ENCODE data around the gene CTSW. TPM values are rescaled to one million over a fixed set of nuclear protein-coding genes. Genes with fewer than 3 reads are reported as not detected.
"Not testable (repeated sequence)": the region's sequence is repeated elsewhere in the genome, so short reads cannot be mapped to it uniquely, and the experiment has no call there.

CTSW gene, protein sequence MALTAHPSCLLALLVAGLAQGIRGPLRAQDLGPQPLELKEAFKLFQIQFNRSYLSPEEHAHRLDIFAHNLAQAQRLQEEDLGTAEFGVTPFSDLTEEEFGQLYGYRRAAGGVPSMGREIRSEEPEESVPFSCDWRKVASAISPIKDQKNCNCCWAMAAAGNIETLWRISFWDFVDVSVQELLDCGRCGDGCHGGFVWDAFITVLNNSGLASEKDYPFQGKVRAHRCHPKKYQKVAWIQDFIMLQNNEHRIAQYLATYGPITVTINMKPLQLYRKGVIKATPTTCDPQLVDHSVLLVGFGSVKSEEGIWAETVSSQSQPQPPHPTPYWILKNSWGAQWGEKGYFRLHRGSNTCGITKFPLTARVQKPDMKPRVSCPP
- not detected in 2 replicates for total RNA-seq (2014; rRNA removed; shearing (Covaris generic))

DNA sequence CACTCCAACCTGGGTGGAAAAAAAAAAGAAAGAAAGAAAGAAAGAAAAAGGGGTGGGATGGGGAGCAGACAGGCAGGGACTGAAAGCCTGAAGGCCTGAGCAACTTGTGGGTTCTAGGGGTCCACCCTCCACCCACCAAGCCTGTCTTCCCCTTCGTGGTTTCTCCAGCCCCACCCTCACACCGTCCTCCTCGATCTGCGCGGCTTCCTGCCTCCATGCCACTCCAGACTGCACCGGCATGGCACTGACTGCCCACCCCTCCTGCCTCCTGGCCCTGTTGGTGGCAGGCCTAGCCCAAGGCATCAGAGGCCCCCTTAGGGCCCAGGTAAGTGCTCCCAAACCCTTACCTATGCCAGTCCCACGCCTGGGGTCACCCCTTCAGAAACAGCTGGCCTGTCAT lies at the start of gene CTSW:
TSS of gene CTSW (plus strand) at position 221 of the 400 bp plus-strand sequence. CDS start at position 239, 18 bp downstream.
- H3K36me3 ChIP-seq (replicated peaks; ENCODE audit: control insufficient read depth, insufficient read depth, low read length), result peaks cover 16% of the 10 kb centered on the region
- no peak for DNase-seq
- no peaks in the 10 kb centered on the region for H3K27me3 ChIP-seq (ENCODE audit: control insufficient read depth, insufficient read depth, low read length)

DNA sequence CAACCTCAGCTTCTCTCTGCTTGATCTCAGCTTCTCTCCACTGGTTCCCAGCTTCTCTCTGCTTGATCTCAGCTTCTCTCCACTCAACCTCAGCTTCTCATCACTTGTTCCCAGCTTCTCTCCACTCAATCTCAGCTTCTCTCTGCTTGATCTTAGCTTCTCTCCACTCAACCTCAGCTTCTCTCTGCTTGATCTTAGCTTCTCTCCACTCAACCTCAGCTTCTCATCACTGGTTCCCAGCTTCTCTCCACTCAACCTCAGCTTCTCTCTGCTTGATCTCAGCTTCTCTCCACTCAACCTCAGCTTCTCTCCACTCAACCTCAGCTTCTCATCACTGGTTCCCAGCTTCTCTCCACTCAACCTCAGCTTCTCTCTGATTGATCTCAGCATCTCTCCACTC lies 47.4 kb upstream of the CTSW start:
- not testable (repeated sequence) for H3K4me3 ChIP-seq (ENCODE audit: insufficient read depth, low read depth, low read length); DNase-seq; H3K27me3 ChIP-seq (ENCODE audit: control insufficient read depth, insufficient read depth, low read length); H3K36me3 ChIP-seq (replicated peaks; ENCODE audit: control insufficient read depth, insufficient read depth, low read length)

More for the DNA sequence above, at the start of gene CTSW:
- H3K4me3 ChIP-seq (ENCODE audit: insufficient read depth, low read depth, low read length), result no peak within 1 kb of the TSS

DNA sequence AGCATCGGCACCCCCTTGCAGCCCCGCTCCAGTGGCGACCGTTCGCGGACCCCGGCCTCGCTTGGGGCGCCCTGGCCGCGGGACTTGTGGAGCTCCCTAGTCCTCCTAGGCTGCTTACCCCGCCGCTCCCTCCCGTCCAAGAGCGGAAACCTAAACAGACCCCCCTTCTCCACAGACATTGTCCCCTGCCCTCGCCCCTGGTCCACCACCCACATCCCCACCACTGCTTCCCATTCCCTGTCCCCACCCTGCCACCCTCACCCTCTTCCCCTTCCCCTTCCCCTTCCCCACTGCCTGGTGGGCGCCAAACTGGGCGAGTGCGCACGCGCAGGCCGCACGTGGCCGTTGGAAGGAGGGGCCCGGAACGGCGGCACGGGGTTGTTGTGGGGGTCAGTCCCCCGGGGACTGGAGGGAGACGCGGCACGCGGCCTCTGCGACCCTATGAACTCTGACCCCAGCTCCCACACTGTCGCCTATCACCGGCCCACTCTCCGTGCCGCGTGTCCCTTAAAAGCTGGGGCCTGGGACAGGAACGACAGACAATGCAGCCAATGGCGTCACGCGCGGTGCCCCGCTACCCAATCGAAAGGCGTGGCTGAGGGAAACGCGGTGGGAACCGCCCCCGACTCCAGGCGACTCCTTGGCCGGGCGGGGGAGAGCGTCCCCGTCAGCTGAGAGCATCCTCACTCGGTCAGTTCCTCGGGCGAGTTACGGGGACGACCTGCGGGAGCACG lies 46.2 kb upstream of the CTSW start, which contains the start of gene SNX32:
TSS of gene SNX32 (plus strand) at position 667 of the 734 bp plus-strand sequence. CDS start 103 bp downstream, outside the sequence.
- Histone ChIP-seq H3K27me3 (ENCODE audit: control insufficient read depth, insufficient read depth, low read length) (peaks cover 9% of the 10 kb centered on the region), H3K36me3 (replicated peaks; ENCODE audit: control insufficient read depth, insufficient read depth, low read length) (no peaks in the 10 kb centered on the region), H3K4me3 (ENCODE audit: insufficient read depth, low read depth, low read length) (peak within 1 kb of the TSS; percentile 57)
- DNase-seq, result peak; percentile 100

DNA sequence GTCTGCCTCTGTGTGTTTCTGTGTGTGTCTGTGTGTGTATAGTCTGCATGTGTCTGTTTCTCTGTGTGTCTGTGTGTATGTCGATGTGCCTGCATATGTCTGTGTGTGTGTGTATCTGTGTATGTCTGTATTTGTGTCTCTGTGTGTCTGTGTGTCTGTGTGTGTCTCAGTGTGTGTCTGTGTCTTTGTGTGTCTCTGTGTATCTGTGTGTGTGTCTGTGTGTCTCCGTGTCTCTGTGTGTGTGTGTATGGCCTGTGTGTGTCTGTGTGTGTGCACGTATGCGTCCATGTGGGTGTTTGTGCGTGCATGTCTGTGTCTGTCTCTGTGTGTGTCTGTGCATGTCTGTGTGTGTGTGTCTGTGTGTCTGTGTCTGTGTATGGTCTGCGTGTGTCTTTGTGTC lies 45.4 kb upstream of the CTSW start:
- no peak for DNase-seq
- Histone ChIP-seq H3K36me3 (replicated peaks; ENCODE audit: control insufficient read depth, insufficient read depth, low read length) (no peaks in the 10 kb centered on the region), H3K27me3 (ENCODE audit: control insufficient read depth, insufficient read depth, low read length) (peaks cover 9% of the 10 kb centered on the region), H3K4me3 (ENCODE audit: insufficient read depth, low read depth, low read length) (peak overlapping the region; percentile 57)

DNA sequence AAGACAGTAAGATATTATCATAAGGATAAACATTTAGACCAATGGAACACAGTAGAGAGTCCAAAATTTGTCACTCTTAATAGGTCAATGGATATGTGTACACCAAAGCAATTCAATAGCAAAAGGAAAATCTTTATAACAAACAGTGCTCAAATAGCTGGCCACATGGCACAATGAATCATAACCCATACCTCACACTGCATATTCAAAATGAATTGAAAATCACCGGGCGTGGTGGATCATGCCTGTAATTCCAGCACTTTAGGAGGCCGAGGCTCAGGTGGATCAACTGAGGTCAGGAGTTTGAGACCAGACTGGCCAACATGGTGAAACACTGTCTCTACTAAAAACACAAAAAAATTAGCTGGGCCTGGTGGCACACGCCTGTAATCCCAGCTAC lies 37.5 kb upstream of the CTSW start:
- no peaks in the 10 kb centered on the region for H3K27me3 ChIP-seq (ENCODE audit: control insufficient read depth, insufficient read depth, low read length)
- no peaks in the 10 kb centered on the region for H3K36me3 ChIP-seq (replicated peaks; ENCODE audit: control insufficient read depth, insufficient read depth, low read length)
- no peak overlapping the region for H3K4me3 ChIP-seq (ENCODE audit: insufficient read depth, low read depth, low read length)
- no peak for DNase-seq

DNA sequence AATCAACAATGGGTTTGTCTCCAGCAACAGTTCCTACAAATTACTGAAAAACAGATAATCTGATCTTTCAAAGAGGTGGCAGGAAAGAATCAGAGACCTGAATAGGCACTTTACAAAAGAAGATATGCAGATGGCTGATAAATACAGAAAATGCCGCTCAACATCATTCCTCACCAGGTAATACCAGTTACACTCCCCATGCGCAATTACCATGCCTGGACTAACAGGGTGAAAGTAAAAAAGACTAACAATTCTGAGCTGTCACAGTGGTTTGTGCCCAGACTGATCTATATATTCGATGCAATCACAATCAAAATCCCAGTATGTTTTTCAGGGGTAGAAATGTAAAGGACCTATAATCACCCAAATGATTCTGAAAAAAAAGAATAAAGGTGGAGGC lies 35.8 kb upstream of the CTSW start:
- no peaks in the 10 kb centered on the region for H3K36me3 ChIP-seq (replicated peaks; ENCODE audit: control insufficient read depth, insufficient read depth, low read length)
- H3K4me3 ChIP-seq (ENCODE audit: insufficient read depth, low read depth, low read length), result no peak overlapping the region
- DNase-seq, result no peak
- H3K27me3 ChIP-seq (ENCODE audit: control insufficient read depth, insufficient read depth, low read length), result no peaks in the 10 kb centered on the region

DNA sequence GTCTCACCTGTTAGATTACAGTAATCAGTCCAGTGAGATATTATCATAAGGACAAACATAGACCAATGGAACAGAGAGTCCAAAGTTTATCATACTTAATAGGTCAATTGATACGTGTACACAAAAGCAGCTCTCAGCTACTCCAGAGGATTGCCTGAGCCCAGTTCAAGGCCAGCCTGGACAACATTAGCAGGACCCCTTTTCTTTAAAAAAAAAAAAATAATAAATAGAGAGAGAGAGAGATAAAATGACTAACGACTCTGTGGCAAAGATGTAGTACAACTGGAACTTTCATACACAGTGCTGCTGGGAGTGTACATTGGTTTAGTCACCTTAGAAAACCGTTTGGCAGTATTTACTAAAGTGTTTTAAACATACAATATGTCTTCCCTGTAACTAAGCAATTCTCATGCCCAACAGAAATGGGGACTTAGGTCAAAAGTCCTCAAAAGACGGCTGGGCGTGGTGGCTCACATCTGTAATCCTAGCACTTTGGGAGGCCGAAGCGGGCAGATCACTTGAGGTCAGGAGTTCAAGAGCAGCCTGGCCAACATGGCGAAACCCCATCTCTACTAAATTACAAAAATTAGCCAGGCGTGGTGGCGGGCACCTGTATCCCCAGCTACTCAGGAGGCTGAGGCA lies 35.3 kb upstream of the CTSW start:
- no peaks in the 10 kb centered on the region for H3K36me3 ChIP-seq (replicated peaks; ENCODE audit: control insufficient read depth, insufficient read depth, low read length)
- DNase-seq, result no peak
- no peak overlapping the region for H3K4me3 ChIP-seq (ENCODE audit: insufficient read depth, low read depth, low read length)
- no peaks in the 10 kb centered on the region for H3K27me3 ChIP-seq (ENCODE audit: control insufficient read depth, insufficient read depth, low read length)

DNA sequence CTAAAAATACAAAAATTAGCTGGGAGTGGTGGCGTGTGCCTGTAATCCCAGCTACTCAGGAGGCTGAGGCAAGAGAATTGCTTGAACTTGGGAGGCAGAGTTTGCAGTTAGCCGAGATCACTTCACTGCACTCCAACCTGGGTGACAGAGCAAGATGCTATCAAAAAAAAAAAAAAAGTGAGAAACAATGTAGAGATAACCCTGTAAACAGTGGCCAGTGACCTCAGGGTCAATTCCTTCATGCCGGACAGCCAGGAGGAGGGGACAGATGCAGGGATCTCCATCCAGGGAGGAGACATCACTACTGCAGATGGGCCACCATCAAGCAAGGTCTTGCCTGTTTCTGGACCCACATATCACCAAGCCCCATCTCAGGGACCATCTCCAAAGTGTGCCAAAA lies 31.9 kb upstream of the CTSW start:
- peak; percentile 17 for DNase-seq
- H3K27me3 ChIP-seq (ENCODE audit: control insufficient read depth, insufficient read depth, low read length), result no peaks in the 10 kb centered on the region; the same call in 1 of the 2 replicates
- H3K36me3 ChIP-seq (replicated peaks; ENCODE audit: control insufficient read depth, insufficient read depth, low read length), result peaks cover 3% of the 10 kb centered on the region
- no peak overlapping the region for H3K4me3 ChIP-seq (ENCODE audit: insufficient read depth, low read depth, low read length)

DNA sequence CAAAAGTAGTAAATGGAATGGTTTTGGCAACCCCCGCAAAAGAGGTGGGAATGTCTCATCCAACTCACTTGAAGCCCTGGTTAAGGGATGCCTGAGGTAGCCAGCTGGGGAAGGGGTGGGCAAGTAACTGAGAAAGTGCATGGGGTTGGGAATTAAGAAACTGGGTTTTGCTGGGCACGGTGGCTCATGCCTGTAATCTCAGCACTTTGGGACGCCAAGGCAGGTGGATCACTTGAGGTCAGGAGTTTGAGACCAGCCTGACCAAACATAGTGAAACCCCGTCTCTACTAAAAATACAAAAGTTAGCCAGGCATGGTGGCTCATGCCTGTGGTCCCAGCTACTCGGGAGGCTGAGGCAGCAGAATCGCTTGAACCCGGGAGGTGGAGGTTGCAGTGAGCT lies 30.9 kb upstream of the CTSW start:
- peaks cover 11% of the 10 kb centered on the region for H3K36me3 ChIP-seq (replicated peaks; ENCODE audit: control insufficient read depth, insufficient read depth, low read length)
- not testable (repeated sequence) for H3K4me3 ChIP-seq (ENCODE audit: insufficient read depth, low read depth, low read length); DNase-seq; H3K27me3 ChIP-seq (ENCODE audit: control insufficient read depth, insufficient read depth, low read length)

DNA sequence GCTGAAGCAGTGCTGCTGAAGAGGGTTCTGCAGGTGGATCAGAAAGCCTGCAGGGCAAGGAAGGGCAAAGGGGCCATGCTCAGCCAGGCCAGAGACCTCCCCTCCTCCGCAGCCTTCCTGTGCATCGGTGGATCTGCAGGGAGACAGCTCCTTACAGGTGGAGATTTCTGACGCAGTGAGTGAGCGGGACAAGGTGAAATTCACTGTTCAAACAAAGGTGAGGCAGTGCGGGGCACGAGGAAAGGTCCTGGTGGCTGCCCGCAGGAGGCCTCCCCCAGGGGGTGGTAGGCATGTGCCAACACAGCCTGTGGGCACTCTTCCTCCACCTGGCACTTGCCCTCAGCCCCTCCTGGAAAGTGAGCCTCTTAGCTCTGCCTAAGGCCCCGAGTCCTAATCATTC lies 30.3 kb upstream of the CTSW start:
- Histone ChIP-seq H3K27me3 (ENCODE audit: control insufficient read depth, insufficient read depth, low read length) (no peaks in the 10 kb centered on the region; the same call in 1 of the 2 replicates), H3K4me3 (ENCODE audit: insufficient read depth, low read depth, low read length) (no peak overlapping the region), H3K36me3 (replicated peaks; ENCODE audit: control insufficient read depth, insufficient read depth, low read length) (peaks cover 17% of the 10 kb centered on the region)
- DNase-seq, result peak; percentile 46

DNA sequence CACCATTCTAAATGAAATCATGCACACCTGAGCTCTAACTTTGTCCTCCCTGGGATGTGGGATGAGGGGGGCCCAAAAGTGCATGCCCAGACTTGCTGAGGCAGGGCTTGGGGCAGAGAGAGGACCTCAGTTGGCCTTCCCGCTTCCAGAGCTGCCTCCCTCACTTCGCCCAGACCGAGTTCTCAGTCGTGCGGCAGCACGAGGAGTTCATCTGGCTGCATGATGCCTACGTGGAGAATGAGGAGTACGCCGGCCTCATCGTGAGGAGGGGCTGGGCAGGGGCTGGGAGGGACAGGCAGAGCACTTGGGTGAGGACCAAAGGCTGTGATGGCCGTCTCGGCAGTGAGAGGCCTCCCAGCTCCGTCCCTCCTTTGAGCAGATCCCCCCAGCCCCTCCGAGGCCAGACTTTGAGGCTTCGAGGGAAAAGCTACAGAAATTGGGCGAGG lies 29.8 kb upstream of the CTSW start:
- no peaks in the 10 kb centered on the region; the same call in 1 of the 2 replicates for H3K27me3 ChIP-seq (ENCODE audit: control insufficient read depth, insufficient read depth, low read length)
- peaks cover 21% of the 10 kb centered on the region for H3K36me3 ChIP-seq (replicated peaks; ENCODE audit: control insufficient read depth, insufficient read depth, low read length)
- H3K4me3 ChIP-seq (ENCODE audit: insufficient read depth, low read depth, low read length), result no peak overlapping the region
- peak; percentile 61 for DNase-seq

DNA sequence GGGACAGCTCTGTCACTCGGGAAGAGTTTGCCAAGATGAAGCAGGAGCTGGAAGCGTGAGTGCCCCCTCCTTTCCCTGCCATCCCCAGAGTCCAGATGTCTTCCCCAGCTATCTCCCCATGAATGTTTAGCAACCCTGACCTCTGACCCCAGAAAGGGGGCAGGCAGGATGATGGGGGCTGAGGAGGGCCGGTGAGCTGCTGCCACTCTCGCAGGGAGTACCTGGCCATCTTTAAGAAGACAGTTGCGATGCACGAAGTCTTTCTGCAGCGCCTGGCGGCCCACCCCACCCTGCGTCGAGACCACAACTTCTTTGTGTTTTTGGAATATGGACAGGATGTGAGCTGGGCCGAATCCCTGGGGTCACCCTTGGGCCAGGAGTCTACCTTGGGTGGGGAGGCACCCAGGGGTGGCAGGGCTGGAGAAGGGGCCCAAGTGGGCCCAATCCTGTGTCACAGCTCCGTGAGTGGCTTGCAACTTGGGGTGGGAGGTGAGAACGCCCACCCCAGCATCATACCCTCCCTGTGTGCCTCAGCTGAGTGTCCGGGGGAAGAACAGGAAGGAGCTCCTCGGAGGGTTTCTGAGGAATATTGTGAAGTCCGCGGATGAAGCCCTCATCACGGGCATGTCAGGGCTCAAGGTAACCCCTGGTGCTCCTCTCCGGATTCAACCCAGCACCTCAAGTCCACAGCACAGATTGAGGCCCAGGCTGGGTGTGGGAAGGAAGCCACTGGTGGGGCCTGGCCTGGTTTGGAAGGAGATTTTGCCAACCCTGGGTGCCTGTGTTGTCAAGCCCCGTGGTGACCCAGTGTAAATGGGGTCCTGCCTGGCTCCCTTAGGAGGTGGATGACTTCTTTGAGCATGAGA lies 29.2 kb upstream of the CTSW start:
- Histone ChIP-seq H3K4me3 (ENCODE audit: insufficient read depth, low read depth, low read length) (no peak overlapping the region), H3K27me3 (ENCODE audit: control insufficient read depth, insufficient read depth, low read length) (no peaks in the 10 kb centered on the region; the same call in 1 of the 2 replicates), H3K36me3 (replicated peaks; ENCODE audit: control insufficient read depth, insufficient read depth, low read length) (peaks cover 26% of the 10 kb centered on the region)
- DNase-seq, result peak; percentile 61

DNA sequence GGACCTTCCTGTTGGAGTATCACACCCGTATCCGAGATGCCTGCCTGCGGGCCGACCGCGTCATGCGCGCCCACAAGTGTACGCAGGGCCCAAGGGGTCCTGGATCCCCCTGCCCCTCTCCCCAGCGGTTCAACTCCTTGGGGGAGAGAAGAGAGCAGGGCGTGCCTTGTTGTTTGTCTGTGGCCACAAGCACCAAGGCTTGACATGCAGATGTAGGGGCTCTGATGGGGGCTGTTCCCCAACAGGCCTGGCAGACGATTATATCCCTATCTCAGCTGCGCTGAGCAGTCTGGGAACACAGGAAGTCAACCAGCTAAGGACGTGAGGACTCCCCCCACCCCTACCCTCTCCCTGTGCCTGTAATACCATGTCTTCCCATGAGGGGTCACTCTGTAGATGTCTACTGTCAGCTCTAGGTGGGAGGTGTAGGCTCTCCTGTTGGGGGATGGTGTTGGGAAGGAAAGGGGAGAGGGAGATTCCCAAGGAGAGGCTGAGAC lies 28.5 kb upstream of the CTSW start:
- no peak overlapping the region for H3K4me3 ChIP-seq (ENCODE audit: insufficient read depth, low read depth, low read length)
- DNase-seq, result peak; percentile 92
- peaks cover 33% of the 10 kb centered on the region for H3K36me3 ChIP-seq (replicated peaks; ENCODE audit: control insufficient read depth, insufficient read depth, low read length)
- no peaks in the 10 kb centered on the region; the same call in 1 of the 2 replicates for H3K27me3 ChIP-seq (ENCODE audit: control insufficient read depth, insufficient read depth, low read length)

All from H7 (cell line).